ENCODE data around the gene ARHGAP8.

DNA sequence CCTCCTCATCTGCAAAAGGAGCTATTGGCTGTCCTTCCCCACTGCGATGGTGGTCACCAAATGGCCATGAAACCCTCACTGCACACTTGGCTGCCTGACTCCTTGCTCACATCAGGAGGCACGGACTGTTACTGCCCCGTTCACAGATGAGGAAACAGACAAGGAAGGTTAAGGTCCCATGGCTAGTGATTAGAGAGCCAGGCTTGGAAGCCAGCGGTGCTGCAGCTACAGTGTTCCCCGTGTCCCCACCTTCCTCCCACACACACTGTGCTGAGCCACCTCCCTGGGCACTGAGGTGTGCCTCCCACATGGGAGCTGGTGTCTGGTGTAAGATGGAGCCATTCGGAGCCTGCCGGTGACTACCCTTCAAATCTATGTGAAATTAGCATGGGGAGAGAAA, 2.6 kb downstream of the ARHGAP8 start:
- TF ChIP-seq, protein P1, sequence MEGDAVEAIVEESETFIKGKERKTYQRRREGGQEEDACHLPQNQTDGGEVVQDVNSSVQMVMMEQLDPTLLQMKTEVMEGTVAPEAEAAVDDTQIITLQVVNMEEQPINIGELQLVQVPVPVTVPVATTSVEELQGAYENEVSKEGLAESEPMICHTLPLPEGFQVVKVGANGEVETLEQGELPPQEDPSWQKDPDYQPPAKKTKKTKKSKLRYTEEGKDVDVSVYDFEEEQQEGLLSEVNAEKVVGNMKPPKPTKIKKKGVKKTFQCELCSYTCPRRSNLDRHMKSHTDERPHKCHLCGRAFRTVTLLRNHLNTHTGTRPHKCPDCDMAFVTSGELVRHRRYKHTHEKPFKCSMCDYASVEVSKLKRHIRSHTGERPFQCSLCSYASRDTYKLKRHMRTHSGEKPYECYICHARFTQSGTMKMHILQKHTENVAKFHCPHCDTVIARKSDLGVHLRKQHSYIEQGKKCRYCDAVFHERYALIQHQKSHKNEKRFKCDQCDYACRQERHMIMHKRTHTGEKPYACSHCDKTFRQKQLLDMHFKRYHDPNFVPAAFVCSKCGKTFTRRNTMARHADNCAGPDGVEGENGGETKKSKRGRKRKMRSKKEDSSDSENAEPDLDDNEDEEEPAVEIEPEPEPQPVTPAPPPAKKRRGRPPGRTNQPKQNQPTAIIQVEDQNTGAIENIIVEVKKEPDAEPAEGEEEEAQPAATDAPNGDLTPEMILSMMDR (IDR thresholded peaks at IDR 0.05; ENCODE audit: low read depth, low read length): no peak
- no peak for TF ChIP-seq POLR2A (IDR thresholded peaks at IDR 0.05; ENCODE audit: extremely low read depth, insufficient read length)
- TF ChIP-seq, protein P2, sequence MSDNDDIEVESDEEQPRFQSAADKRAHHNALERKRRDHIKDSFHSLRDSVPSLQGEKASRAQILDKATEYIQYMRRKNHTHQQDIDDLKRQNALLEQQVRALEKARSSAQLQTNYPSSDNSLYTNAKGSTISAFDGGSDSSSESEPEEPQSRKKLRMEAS (IDR thresholded peaks at IDR 0.05; ENCODE audit: low read depth, low read length): no peak
